Heart left ventricle (tissue), 16 donors: ENCODE data around the gene TNIK. TPM values are rescaled to one million over a fixed set of nuclear protein-coding genes. Genes with fewer than 3 reads are reported as not detected.
A peak's percentile ranks its signal among the peaks of the same experiment; 100 is the strongest.

Source experiments
- ATAC-seq, 4 donors: fragments of 200-7000 bp; cut with Tn5 transposase; one replicate each; pipeline ENCODE4 v1.9.1; 2020 to 2022; ENCODE audit warnings: moderate library complexity in 4 of 4, mild to moderate bottlenecking in 3 of 4, moderate number of reproducible peaks in 1 of 4
- DNase-seq, 5 donors: peaks; one replicate each; pipeline ENCODE4 v3.0.0-alpha.2; 2020
- H3K27ac ChIP-seq, 12 donors: fragments of 200-600 bp; sonication (generic) in 4 of 12; one replicate each; pipeline versions ENCODE4 v1.5.0 to v1.8.0; 2016 to 2022; ENCODE audit warnings: mild to moderate bottlenecking in 2 of 12
- H3K27me3 ChIP-seq, 9 donors: fragments of 200-600 bp; sonication (generic) in 2 of 9; one replicate each; pipeline versions ENCODE4 v1.5.1 to v1.8.0; 2016 to 2022; ENCODE audit warnings: mild to moderate bottlenecking in 3 of 9
- H3K36me3 ChIP-seq, 9 donors: fragments of 200-600 bp; sonication (generic) in 2 of 9; one replicate each; pipeline versions ENCODE4 v1.5.0 to v1.8.0; 2018 to 2022; ENCODE audit warnings: mild to moderate bottlenecking in 2 of 9
- H3K4me1 ChIP-seq, 12 donors: fragments of 200-600 bp; sonication (generic) in 4 of 12; one replicate each; pipeline versions ENCODE4 v1.5.0 to v1.8.0; 2016 to 2022; ENCODE audit warnings: mild to moderate bottlenecking in 3 of 12
- H3K4me3 ChIP-seq, 12 donors: fragments of 200-600 bp; sonication (generic) in 4 of 12; one replicate each; pipeline versions ENCODE4 v1.5.0 to v1.8.0; 2017 to 2022; ENCODE audit warnings: mild to moderate bottlenecking in 9 of 12, moderate library complexity in 4 of 12
- H3K9me3 ChIP-seq, 12 donors: fragments of 200-600 bp; sonication (generic) in 4 of 12; one replicate each; pipeline versions ENCODE4 v1.5.0 to v1.8.0; 2016 to 2022; ENCODE audit warnings: mild to moderate bottlenecking in 1 of 12
- POLR2A ChIP-seq, 2 donors: fragments of 450-650 bp; IDR thresholded peaks; one replicate each; pipeline ENCODE4 v1.6.1; 2017; ENCODE audit warnings: antibody characterized with exemption in 2 of 2, mild to moderate bottlenecking in 2 of 2, moderate library complexity in 2 of 2
- WGBS, 4 donors: extraction: QIAGEN DNeasy Blood & Tissue Kit in 2 of 4; methylation state at CpG; one replicate each; pipeline versions ENCODE4 v1.1.5 to v1.1.7; 2013 to 2018; 5-methylcytosine and 5-hydroxymethylcytosine counted together
- intact Hi-C, 10 donors: fragments of 100-400 bp; cut with DNase I; formaldehyde crosslinking; loops; one replicate each; pipeline versions ENCODE4 v1.11.1 to v1.14.2; 2022
- polyA plus RNA-seq, 2 donors: library from polyadenylated mRNA; stranded (reverse); fragments of 200-250 nt; gene quantifications; one replicate each; pipeline ENCODE4 v1.2.3, GENCODE V29; 2013
- total RNA-seq, 9 donors: library from RNA; depleted of rRNA in 2 of 9; stranded (reverse); fragments of >200 nt in 2 of 9; fragmentation: NEBNext Ultra II Directional in 3 of 9; extraction: Animal tissue kit (Norgen Biotek cat#: 25700) in 3 of 9; gene quantifications; one replicate each; pipeline versions ENCODE4 v1.1.0 to v1.2.4, GENCODE V29; 2016 to 2023
- TF ChIP-seq, protein P1 (sequence below), 12 donors: fragments of 200-600 bp; sonication (generic) in 4 of 12; IDR thresholded peaks; one replicate each; pipeline versions ENCODE4 v1.5.0 to v1.8.0; 2018 to 2022; ENCODE audit warnings: antibody characterized with exemption in 12 of 12, mild to moderate bottlenecking in 5 of 12
- donor health status: ischemic (EF 13 %, LVEDD 7.1; RV severe dilation, severe dysfunction).
- donor health status: healthy with polysubstance abuse.
- donor health status: DM: no; HTN: yes; CAD: no.
- donor health status: DM: no; HTN: no; CAD: no.
- donor health status: ischemic (EF 25% LVEDD 6.9; RV normal size, moderate dysfunction).
- donor health status: ischemic (EF 25% LVEDD 5.7; RV mildly dilated, moderate dysfunction).
- donor health status: healthy.
- donor health status: DM: yes; HTN: yes; CAD: no.
- donor health status: ischemic (EF 35%, LVEDD 5.7; RV mildly dilated, moderate dysfunction).
- donor health status: nonischemic (EF 11% LVEDD 7.7; RV severe dilation, severe dysfunction).
- donor health status: DM: yes; HTN: yes; CAD: no.
- donor health status: PGD.
- donor health status: ischemic (EF 29% LVEDD 5.4; RV normal size, mild dysfunction).
- donor health status: nonischemic (EF 23%, LVEDD 6.1; RV moderate dilation, normal function).

The TNIK gene
- total and polyA plus RNA-seq, 11 donors, result 12.3 to 51.6 (median 32.4) TPM

- Histone ChIP-seq H3K36me3 (no peaks in the 10 kb centered on the region), H3K4me1 (peaks cover 0 to 12% (median 0%) of the 10 kb centered on the region in 12 donors), H3K4me3 (peak overlapping the region in 2 of 12 donors; percentile 6 to 36), H3K27ac (peak overlapping the region in 1 of 12 donors; percentile 5), H3K9me3 (no peaks in the 10 kb centered on the region), H3K27me3 (no peaks in the 10 kb centered on the region)
- TF ChIP-seq POLR2A (IDR thresholded peaks at IDR 0.05), result no peak
- TF ChIP-seq, protein P1, sequence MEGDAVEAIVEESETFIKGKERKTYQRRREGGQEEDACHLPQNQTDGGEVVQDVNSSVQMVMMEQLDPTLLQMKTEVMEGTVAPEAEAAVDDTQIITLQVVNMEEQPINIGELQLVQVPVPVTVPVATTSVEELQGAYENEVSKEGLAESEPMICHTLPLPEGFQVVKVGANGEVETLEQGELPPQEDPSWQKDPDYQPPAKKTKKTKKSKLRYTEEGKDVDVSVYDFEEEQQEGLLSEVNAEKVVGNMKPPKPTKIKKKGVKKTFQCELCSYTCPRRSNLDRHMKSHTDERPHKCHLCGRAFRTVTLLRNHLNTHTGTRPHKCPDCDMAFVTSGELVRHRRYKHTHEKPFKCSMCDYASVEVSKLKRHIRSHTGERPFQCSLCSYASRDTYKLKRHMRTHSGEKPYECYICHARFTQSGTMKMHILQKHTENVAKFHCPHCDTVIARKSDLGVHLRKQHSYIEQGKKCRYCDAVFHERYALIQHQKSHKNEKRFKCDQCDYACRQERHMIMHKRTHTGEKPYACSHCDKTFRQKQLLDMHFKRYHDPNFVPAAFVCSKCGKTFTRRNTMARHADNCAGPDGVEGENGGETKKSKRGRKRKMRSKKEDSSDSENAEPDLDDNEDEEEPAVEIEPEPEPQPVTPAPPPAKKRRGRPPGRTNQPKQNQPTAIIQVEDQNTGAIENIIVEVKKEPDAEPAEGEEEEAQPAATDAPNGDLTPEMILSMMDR (IDR thresholded peaks at IDR 0.05), result no peak
- ATAC-seq (no peak), DNase-seq (no peak)
- WGBS, 4 donors, result 57 to 70% (median 60%) methylated on average over 2 of the region's 2 CpGs
- intact Hi-C loops, result no loop called here
Observed at GRCh38 chr3:171491361-171491760, 31.2 kb upstream of the TNIK start.

GRCh38 chr3:171490901-171491300, 30.7 kb upstream of the TNIK start:
- no peak for DNase-seq
- Histone ChIP-seq H3K4me1 (peaks cover 0 to 12% (median 0%) of the 10 kb centered on the region in 12 donors), H3K9me3 (no peaks in the 10 kb centered on the region), H3K27ac (peak overlapping the region in 1 of 12 donors; percentile 5), H3K27me3 (no peaks in the 10 kb centered on the region), H3K36me3 (no peaks in the 10 kb centered on the region), H3K4me3 (no peak overlapping the region)
- WGBS, 4 donors, result 94 to 99% (median 96%) methylated on average over 3 of the region's 3 CpGs
- no peak for ATAC-seq
- no peak for TF ChIP-seq POLR2A (IDR thresholded peaks at IDR 0.05)
- TF ChIP-seq, protein P1 (IDR thresholded peaks at IDR 0.05), result no peak
- intact Hi-C loops, result no loop called here

DNA sequence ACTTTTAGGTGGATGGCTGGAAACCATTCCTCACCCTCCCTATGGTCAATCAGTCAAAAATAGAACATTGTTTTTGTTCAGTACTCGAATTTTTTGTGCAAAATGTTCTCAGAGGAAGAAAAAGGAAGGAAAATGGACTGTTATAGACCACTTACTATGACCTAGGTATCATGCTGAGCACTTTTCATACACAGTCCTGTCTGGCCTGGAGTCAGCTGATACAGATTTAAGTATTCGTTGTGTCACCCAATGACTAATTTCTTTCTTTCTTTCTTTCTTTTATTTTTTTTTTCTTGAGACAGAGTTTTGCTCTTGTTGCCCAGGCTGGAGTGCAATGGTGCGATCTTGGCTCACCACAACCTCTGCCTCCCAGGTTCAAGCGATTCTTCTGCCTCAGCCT, 29.1 kb upstream of the TNIK start:
- H3K4me1 ChIP-seq, result peaks cover 0 to 12% (median 0%) of the 10 kb centered on the region in 12 donors
- H3K36me3 ChIP-seq, result no peaks in the 10 kb centered on the region
- ATAC-seq (no peak), DNase-seq (no peak)
- H3K9me3 ChIP-seq, result no peaks in the 10 kb centered on the region
- intact Hi-C loops, result loop anchor here in 1 of 10 donors (10.0 kb wide), 1 partner anchor 55 kb away; no protein-coding TSS in a partner anchor
- no peak overlapping the region for H3K27ac ChIP-seq
- H3K27me3 ChIP-seq, result no peaks in the 10 kb centered on the region
- WGBS, 4 donors, result 81 to 87% (median 84%) methylated on average over 4 of the region's 4 CpGs
- TF ChIP-seq, protein P1 (IDR thresholded peaks at IDR 0.05), result no peak
- TF ChIP-seq POLR2A (IDR thresholded peaks at IDR 0.05), result no peak
- H3K4me3 ChIP-seq, result no peak overlapping the region

DNA sequence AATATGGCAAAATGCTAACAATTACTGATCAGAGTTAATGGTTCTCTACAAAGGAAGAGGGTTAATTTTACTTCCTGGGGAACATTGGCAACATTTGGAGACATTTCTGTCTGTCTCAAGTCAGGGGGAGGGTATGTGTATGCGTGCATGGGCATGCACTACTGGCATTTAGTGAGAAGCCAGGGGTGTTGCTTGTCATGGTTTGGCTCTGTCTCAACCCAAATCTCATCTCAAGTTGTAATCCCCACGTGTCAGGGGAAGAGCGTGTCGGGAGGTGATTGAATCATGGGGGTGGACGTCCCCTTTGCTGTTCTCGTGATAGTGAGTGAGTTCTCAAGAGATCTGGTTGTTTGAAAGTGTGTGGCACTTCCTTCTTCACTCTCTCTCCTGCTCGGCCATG, 28.3 kb upstream of the TNIK start:
- Histone ChIP-seq H3K27me3 (no peaks in the 10 kb centered on the region), H3K36me3 (no peaks in the 10 kb centered on the region), H3K27ac (no peak overlapping the region), H3K9me3 (no peaks in the 10 kb centered on the region), H3K4me1 (peaks cover 0 to 12% (median 0%) of the 10 kb centered on the region in 12 donors), H3K4me3 (no peak overlapping the region)
- 76 to 89% (median 82%) methylated on average over 7 of the region's 7 CpGs for WGBS, 4 donors
- DNase-seq (no peak), ATAC-seq (no peak)
- intact Hi-C loops, result loop anchor here in 1 of 10 donors (10.0 kb wide), 1 partner anchor 56 kb away; no protein-coding TSS in a partner anchor
- TF ChIP-seq, protein P1 (IDR thresholded peaks at IDR 0.05), result no peak
- no peak for TF ChIP-seq POLR2A (IDR thresholded peaks at IDR 0.05)
